ENCODE measurements around the gene TAS1R1. TPM values are rescaled to one million over a fixed set of nuclear protein-coding genes. Genes with fewer than 3 reads are reported as not detected.

TAS1R1 gene
- not detected for total RNA-seq

DNA sequence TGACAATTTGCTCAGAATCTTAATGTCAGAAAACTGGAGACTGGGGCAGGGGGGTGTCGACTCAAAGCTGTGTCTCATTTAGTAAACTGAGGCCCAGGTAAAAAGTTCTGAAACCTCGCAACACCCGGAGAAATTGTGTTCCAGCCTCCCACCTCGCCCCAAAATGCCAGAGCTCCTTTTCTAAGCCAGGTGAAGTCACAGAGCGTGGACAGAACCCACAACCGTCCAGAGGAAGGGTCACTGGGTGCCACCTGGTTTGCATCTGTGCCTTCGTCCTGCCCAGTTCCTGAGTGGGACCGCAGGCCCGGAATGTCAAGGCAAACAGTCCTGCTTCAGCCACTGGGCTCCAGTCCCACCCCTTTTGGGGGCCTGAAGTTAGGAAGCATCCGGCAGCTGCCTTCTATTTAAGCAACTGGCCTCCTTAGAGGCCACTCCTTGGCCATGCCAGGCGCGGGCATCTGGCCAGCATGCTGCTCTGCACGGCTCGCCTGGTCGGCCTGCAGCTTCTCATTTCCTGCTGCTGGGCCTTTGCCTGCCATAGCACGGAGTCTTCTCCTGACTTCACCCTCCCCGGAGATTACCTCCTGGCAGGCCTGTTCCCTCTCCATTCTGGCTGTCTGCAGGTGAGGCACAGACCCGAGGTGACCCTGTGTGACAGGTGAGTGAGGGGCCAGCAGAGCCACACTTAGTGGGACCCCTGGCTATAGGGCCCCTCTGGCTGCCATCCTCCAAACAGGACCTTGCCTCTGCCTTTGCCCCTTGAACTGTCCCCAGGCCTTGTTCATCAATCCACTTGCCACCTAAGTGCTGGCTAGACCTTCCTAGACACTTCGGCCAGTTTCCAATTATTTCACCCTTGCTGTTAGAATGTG is at the start of gene TAS1R1:
Gene TAS1R1, plus strand, starts transcription at position 401 of the 872 bp plus-strand sequence. Its CDS starts 67 bp downstream, at position 468.
- ATAC-seq, result peak; percentile 22

GRCh38 chr1:6505367-6506209 is 49.5 kb upstream of the TAS1R1 start:
- ATAC-seq, result no peak

DNA sequence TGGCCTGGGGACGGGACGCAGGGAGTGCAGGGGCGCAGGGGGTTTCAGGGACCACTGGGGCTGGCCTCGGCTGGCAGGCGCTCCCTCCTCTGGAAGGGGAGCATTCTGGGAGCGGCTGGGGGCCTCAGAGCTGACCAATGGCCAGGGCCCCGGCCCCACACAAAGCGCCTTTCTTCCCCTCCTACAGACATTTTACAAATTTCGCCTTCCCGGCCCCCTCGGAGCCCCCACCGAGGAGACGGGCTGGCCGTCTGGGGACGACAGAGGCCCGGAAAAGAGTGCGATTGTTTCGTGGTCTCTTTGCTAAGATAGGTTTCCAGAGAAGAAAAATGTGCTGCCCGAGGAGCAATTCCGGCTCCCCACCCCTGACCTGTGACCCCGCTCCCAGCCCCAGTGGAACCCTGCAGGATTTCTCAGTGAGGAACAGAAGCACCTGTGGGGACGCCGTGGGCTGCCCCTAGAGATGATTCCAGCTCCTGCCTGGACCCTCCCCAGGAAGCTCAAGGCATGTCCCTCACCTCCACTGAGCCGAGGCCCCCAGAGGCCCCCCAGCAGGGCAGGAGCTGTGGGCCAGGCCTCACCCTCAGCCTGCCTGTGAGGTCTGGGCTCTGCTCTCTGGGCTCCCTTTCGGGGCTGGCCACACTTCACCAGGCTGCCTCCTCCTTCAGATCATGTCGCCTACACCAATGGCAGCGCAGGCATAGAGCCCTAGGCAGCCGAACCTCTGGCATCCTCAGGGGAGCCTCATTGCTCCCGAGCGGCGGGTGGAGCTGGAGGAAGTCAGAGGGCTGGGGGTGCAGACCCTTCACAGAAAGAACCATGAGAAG is 48.7 kb upstream of the TAS1R1 start:
- ATAC-seq, result no peak

- ATAC-seq, result no peak
These were observed 48.1 kb upstream of the TAS1R1 start for GRCh38 chr1:6507037-6507428.

- no peak for ATAC-seq
These were observed 47.6 kb upstream of the TAS1R1 start for GRCh38 chr1:6507461-6507911.

- no peak for ATAC-seq
These were observed 46.8 kb upstream of the TAS1R1 start for GRCh38 chr1:6508154-6508815.

DNA sequence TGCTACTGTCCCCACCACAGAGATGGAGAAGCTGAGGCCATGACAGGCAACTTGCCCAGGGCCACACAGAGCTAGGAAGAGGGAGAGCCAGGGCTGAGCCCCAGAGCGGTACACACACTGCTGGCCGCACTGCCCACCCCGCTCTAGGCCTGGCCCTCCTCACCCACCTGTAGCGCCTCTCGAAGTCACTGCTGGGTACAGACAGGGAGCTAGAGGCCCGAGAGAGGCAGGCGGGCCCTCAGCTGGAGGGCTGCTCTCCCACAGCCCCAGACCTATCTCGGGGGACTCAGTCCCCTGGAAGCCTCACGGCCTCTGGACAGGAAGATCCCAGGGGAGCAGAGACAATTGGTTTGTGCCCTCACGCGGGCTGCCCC is 46.3 kb upstream of the TAS1R1 start:
- no peak for ATAC-seq

DNA sequence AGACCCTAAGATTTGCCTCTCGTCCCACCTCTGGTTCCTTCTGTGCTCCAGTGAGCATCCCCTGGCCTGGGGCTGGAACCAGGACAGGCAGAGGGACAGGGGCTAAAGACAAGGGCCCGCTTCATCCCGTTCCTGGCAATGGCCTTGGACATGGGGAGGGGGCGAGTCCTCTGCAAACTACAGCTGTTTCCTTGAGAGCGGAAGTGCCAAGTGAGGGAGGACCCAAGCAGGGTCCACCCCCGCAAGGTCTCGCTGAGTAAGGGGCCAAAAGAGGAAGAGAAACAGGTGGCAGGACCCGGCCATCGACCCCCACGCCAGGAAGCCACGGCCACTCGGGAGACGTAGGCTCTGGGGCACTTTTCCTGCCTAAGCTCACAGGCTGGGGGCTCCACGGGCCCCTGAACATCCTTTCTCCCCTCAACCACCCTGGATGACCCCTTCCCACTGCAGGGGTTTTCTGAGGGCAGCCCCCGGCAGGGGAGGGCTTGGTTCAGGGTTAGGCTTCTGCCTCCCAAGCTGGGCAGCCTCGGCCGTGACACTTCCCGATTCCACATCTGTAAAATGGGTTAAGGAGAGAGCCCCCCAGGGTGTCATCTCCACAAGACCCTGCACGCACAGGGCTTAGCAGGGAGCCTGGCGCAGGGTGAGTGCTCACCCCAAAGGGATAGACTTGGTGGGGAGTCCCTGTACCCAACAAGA is 45.7 kb upstream of the TAS1R1 start:
- ATAC-seq, result no peak

DNA sequence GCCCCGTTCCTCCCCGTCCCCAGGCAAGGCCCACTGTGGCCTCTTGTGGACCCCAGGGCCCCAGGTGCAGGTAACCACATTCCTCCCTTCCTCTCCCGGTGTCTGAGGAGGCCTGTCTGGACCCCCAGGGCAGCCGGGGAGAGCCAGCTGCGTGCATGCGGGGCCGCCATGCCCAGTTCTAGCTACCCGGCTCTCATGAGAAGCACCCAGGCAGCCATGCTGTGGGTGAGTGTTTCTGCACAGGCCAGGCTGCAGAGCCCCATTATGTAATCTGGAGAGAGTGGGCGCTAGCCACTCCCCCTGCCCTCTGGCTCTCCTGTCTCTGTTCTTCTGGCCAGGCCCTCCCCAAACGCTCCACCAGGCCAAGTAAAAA is 45.2 kb upstream of the TAS1R1 start:
- ATAC-seq, result no peak

GRCh38 chr1:6510493-6510892 is 44.6 kb upstream of the TAS1R1 start:
- no peak for ATAC-seq

GRCh38 chr1:6511056-6511455 is 44.1 kb upstream of the TAS1R1 start:
- ATAC-seq, result no peak

GRCh38 chr1:6511561-6512244 is 43.4 kb upstream of the TAS1R1 start:
- no peak for ATAC-seq

DNA sequence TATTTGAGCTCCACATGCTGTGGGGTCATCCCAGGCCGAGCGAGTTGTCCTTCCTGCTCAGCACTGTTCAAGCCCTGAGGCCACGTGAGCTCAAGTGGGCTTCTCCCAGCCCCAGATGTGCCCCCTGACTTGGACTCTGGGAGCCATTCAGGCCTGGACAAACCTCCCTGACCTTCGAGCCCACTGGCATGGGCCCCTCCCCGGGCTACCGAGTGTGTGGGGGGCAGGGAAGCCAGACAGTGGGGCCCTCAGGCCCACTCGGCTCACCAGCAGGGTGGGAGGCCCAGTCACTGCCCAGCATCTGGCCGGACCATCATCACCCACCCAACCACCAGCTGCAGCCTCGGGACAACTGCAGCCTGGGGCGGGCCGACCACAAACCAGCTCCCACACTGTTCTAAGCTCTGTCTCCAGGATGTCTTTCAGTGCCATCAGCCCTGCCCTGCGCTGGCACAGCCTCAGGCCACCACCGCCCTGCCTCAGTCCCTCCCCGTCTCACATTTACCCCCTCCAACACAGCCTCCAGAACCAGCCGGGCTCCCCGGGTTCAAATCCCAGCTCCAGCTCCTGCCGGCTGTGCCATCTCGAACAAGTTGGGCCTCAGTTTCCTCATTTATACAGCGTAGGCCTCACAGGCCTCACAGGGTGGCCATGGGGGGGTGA is 42.7 kb upstream of the TAS1R1 start:
- no peak for ATAC-seq

- no peak for ATAC-seq
These were observed 42.2 kb upstream of the TAS1R1 start for GRCh38 chr1:6512908-6513280.

DNA sequence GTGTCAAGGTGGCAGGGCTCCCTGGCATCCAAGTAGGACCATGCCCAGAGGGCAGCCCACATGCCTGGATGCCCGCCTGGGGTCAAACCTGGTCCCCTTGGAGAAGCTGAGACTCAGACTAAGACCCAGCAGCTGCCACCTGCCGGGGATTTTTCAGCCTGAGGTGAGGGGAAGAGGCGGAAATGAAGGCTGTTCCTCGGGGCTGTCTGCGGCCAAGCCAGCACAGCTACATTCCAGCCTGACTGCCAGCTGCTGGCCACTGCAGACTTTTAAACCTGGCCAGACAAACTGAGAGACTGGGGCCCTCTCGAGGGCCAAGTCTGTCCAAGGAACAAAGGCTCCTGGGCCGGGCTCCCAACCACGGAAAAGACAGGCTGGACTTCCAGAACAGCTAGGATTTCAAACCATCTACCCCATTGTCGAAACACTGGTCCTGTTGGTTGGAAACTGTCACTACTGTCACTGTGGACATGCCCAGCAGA is 41.7 kb upstream of the TAS1R1 start:
- ATAC-seq, result peak; percentile 33

GRCh38 chr1:6515771-6516170 is 39.3 kb upstream of the TAS1R1 start:
- ATAC-seq, result no peak

GRCh38 chr1:6517435-6517851 is 37.7 kb upstream of the TAS1R1 start:
- ATAC-seq, result no peak

DNA sequence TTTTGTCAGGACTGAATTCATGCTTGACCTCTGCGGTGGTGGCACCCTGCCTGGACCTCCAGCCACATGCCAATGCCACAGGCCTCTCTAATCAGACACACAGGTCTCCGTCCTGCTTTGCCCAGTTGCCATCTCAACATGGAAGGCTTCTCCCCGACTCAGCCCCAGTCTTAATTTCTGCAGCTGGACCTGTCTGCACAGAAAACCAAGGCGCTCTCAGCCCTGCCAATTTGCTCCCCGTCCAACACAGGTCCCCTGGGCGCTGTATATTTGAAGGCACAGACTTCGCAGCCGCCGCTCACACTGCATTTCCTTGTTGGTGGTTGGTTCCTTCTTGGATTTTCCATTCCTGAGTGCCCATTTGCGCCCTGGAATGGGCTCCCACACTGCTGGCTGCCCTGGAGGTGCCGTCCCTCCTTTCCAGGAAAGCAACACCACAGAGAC is 35.6 kb upstream of the TAS1R1 start:
- ATAC-seq, result peak; percentile 14

- peak; percentile 92 for ATAC-seq
These were observed 35.0 kb upstream of the TAS1R1 start for GRCh38 chr1:6519935-6520671.
